ENCODE measurements around the gene ALDH4A1.

ALDH4A1 gene

GRCh38 chr1:18922848-18923755 is 20.7 kb upstream of the ALDH4A1 start:
- peak in 2 of 14 donors; percentile 33 to 51 for DNase-seq

- peak in 12 of 14 donors; percentile 22 to 96 (median 61) for DNase-seq
These were observed 20.0 kb upstream of the ALDH4A1 start for GRCh38 chr1:18922319-18922726.

GRCh38 chr1:18921516-18922251 is 19.3 kb upstream of the ALDH4A1 start:
- peak in 3 of 14 donors; percentile 46 to 52 (median 49) for DNase-seq

- peak in 1 of 14 donors; percentile 43 for DNase-seq
These were observed 18.6 kb upstream of the ALDH4A1 start for GRCh38 chr1:18920931-18921330.

- no peak for DNase-seq
These were observed 17.6 kb upstream of the ALDH4A1 start for GRCh38 chr1:18919956-18920355.

- DNase-seq: peak in 1 of 14 donors; percentile 42
These were observed 17.0 kb upstream of the ALDH4A1 start for GRCh38 chr1:18919197-18919905.

GRCh38 chr1:18918417-18918816 is 16.1 kb upstream of the ALDH4A1 start:
- DNase-seq: no peak

GRCh38 chr1:18917071-18917799 is 14.9 kb upstream of the ALDH4A1 start:
- no peak for DNase-seq

GRCh38 chr1:18915341-18915740 is 13.0 kb upstream of the ALDH4A1 start:
- DNase-seq: no peak

GRCh38 chr1:18913065-18913835 is 10.9 kb upstream of the ALDH4A1 start:
- peak in 13 of 14 donors; percentile 26 to 89 (median 72) for DNase-seq

GRCh38 chr1:18912550-18912949 is 10.2 kb upstream of the ALDH4A1 start:
- DNase-seq: no peak

GRCh38 chr1:18908911-18909771 is 6.8 kb upstream of the ALDH4A1 start:
- no peak for DNase-seq

GRCh38 chr1:18907917-18908845 is 5.8 kb upstream of the ALDH4A1 start:
- DNase-seq: peak in 3 of 14 donors; percentile 38 to 41 (median 39)

- DNase-seq: peak in 12 of 14 donors; percentile 34 to 76 (median 64)
These were observed 4.9 kb upstream of the ALDH4A1 start for GRCh38 chr1:18907021-18907916.

GRCh38 chr1:18903291-18903756 is 969 bp upstream of the ALDH4A1 start:
- no peak for DNase-seq

- peak in 1 of 14 donors; percentile 39 for DNase-seq
These were observed 318 bp downstream of the ALDH4A1 start for GRCh38 chr1:18901952-18902522.
